HG03469 (cell line): ENCODE data around the gene USP22.

Experiments
- ATAC-seq: cut with Tn5 transposase; IDR thresholded peaks from one replicate; pipeline ENCODE4 v1.9.1; 2021; ENCODE audit warnings: mild to moderate bottlenecking, moderate library complexity, moderate number of reproducible peaks; ENCODE audit not compliant: unreplicated experiment

USP22 gene

DNA sequence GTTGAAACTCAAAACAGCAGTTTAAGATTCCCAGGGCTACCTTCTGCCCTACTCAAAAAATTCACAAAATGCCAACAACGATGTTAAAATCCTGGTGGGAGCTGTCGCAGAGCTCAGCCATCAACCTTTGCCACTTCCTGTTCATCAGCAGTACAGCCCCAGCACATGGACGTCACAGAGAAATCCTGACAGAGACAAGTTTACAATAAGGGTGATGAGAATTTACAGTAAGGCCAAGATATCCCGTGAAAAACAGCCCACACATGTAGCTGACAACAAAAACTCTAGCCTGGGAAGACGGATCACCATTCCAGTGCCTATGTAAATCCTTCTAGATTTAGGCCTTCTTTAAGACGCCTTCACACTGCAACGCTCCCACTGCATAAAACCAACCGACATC, 18.8 kb downstream of the USP22 start:
- ATAC-seq = no peak

- no peak for ATAC-seq
Measured at GRCh38 chr17:21021208-21021803, 21.5 kb downstream of the USP22 start.

DNA sequence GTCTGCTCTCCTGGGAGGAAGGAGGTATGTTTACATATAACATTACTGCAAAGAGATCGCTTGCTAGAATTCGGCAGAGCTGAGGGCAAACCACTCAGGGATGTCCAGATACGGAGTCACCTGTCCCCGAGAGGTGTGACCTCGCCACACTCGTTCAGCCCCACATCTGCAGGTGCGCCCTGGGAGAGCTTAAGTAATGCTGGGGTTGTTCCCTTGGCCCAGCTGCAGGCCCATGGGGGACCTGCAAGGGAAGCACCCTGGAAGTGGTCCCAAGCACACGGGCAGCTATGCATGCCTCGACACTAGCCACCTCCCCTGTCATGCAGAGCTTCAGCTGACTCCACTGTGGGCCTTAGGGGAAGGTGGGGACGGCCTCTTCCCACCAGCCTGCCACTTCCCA, 22.2 kb downstream of the USP22 start:
- no peak for ATAC-seq

DNA sequence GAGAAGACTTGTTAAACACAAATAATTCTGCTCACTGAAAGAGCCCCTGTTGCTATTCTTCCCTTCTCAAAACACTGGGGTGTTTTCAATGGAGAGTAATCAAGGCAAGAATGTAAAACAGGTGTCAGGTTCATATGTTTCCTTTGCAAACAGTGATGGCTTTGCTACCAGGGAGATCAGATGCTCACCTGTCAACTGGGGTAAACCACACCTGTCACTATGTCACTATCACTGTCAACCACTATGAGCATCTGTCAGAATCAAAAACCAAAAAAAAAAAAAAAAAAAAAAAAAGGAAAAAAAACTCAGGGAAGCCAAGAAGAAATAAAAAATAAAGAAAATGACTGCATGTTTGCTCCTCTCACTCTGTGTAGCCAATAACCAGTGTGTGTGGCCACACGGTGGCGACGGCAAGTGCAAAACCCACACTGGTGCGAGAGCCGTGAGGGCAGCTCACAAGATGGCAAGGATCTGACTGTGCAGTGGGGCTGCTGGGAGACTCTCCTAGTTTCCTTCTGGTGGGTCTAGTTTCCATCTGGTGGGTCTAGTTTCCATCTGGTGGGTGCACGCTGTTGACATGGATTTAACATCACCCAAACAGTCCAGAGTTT, 22.7 kb downstream of the USP22 start:
- ATAC-seq = no peak

DNA sequence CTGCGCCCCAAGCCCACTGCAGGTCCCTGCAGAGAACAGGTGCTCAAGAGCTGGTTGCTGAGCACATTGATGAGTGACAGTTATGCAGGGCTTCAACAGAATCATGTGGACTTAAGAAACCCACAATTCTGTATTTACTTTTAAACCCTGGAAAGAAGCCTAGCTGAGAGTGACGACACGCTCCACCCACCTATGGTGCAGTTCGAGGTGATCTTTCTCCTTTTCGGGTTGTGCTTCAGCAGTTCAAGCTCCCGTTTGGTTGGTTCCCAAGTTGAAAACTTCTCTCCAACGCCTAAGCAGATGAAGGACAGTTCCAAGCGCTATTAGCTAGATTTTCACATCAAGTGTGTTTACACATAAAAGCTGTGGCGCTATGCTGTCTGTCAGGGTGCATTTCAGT, 23.9 kb downstream of the USP22 start:
- ATAC-seq = no peak

DNA sequence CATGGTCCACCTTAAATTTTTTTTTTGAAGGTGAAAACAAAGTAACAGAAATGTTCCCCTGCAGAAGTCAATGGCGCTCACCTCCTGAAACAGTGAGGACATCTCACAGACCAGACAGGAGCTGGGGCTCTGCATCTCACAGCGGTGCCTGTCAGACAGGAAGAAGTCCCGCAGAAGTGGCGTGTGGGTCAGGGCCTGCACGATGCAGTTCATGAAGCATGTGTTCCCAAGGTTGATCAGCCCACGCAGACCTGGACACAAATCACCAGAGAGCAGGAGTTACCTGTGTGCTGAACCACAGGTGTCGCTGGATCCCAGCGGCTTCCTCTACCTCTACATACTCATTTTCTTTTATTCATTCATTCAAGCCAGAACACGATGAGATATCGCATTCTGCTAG, 24.9 kb downstream of the USP22 start:
- no peak for ATAC-seq

GRCh38 chr17:21017256-21017655, 25.6 kb downstream of the USP22 start:
- ATAC-seq = no peak

DNA sequence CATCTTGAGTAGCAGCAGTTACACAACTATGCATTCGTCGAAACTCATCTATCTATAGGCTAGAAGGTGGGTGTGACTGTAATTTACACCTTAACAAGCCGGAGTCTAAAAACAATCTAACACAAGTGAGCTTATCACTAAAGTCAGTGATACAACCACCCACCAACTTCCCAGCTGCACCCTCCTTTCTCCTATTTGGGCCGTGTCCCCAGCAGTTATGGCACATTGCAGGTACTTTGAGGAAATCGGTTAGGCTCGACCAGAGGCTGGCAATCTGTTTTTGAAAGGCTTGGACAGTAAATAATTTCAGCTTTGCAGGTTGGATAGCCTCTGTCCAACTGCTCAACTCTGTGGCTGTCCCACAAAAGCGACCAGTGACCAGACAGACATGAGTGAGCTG, 26.0 kb downstream of the USP22 start:
- no peak for ATAC-seq

- no peak for ATAC-seq
Measured at GRCh38 chr17:21015564-21015963, 27.2 kb downstream of the USP22 start.

DNA sequence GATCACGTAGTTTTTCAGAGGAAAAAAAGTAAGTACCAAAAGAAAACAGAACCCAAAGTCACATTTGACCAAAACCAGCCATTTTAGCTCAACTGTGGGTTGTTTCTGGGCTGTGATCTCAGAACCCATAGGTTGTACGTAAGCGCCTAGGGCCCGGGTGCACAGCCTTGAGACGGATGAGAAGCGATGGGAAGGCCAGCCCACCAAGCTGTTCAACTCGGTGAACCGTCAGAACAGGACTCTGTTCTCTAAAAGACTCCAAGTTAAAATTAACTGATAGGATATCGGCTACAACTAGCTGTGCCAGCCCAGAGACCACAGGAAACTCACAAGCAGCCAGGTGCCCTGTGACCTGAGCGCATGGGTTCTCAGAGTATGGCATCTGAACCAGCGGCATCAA, 28.3 kb downstream of the USP22 start:
- ATAC-seq = no peak

DNA sequence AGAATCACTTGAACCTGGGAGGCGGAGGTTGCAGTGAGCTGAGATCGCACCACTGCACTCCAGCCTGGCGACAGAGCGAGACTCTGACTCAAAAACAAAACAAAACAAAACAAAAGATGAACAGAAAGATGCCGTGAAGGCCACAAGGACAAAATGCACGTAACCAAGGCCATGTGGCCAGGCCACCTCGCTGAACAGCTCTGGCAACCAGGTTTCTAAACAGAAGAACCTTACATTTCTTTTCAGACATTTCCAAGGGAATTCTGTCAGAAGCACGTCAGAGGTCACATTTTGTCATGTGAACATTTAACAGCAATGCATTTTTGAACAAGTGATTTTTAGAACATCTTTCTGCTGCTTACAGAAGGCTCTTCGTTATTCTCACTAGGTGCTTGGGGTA, 28.8 kb downstream of the USP22 start:
- ATAC-seq = no peak

DNA sequence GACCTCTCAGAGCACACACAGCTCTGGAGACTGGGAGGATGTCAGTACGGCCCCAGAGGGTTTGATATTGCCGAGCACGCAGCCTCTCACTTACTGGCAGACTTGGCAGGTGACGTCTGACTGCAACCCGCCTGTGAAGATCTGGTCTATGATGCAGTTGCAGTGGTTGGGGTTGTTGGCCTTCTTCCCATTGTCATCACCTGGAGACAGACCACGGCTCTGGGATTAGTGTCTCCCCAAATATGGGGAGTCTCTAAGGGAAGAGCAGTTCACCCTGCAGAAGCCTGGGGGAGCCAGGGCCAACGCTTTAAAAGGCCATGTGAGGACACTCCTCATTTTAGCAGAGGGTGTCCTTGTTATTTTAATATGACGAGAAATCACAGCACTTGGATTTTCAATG, 30.1 kb downstream of the USP22 start:
- ATAC-seq = no peak

GRCh38 chr17:21010705-21011596, 31.9 kb downstream of the USP22 start:
- no peak for ATAC-seq

- no peak for ATAC-seq
Measured at GRCh38 chr17:21008992-21009671, 33.7 kb downstream of the USP22 start.

- no peak for ATAC-seq
Measured at GRCh38 chr17:21008160-21008915, 34.5 kb downstream of the USP22 start.

GRCh38 chr17:21007646-21008045, 35.2 kb downstream of the USP22 start:
- no peak for ATAC-seq

DNA sequence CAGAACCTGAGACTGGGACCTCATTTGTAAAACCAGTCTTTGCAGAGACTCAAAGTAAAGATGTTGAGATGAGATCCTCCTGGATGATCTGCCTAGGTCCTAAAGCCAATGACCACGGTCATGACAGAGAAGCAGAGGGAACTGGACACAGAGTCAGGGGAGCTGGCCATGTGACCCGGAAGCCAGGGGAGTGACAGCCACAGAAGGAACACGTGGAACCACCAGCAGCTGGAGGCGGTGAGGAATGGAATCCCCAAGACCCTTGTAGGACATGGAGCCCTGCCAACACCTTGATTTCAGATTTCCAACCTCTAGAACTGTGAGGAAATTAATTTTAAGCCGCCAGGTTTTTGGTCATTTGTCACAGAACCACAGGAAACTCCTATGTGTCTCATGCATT, 37.0 kb downstream of the USP22 start:
- no peak for ATAC-seq

GRCh38 chr17:21005367-21005766, 37.4 kb downstream of the USP22 start:
- ATAC-seq = no peak

DNA sequence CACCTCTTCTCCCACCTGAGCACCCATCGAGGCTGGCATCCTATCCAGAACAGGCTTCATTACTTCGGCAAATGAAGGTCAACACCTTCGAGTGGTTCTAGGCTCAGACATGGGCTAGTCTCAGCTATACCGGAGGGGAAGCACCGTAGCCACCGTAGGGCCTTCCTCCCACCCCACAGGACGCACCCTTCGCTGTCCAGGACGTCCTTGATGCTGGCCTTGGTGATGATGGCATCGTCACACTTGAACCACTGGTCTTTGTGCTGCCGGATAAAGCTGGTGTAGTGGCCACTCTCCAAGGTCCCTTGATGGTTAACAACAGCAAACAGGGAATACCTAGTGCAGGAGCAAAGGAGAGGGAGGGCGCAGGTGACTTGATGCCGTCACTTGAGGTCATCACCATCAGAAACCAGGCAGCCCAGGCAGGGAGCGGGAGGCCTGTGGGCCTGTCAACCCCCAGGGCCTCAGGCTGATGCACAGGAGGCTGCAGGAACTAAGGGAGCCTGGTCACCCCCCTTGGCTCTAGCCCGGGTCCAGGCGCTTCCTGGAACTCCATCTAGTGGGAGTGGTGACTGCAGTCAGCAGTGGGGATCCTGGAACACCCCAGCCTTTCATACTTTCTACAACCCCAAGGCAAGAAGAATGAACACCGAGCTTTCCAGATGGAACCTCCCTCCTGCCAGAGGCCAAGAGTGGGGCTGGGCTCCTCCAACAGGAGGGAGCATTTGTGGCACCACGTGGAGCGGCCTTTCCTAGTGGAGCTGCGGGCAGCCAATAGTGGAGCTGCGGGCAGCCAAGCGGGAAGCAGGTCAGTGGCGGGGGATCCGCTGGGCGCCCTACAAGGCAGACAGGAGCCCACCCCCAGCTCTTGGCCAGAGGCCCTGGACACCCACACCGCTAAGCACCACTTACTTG, 38.5 kb downstream of the USP22 start:
- no peak for ATAC-seq
